ENCODE results near the gene ADAMTS12. TPM values are rescaled to one million over a fixed set of nuclear protein-coding genes. Genes with fewer than 3 reads are reported as not detected.

Gene ADAMTS12
- total RNA-seq, 2 experiments from 2014 or later = not detected

- H3K36me3 Mint-ChIP-seq (ENCODE audit: low read depth) = no peaks in the 10 kb centered on the region
- TF ChIP-seq CTCF (IDR thresholded peaks at IDR 0.05) = no peak
- no peak overlapping the region for H3K4me3 Mint-ChIP-seq
- no peaks in the 10 kb centered on the region for H3K9me3 Mint-ChIP-seq
- H3K27me3 Mint-ChIP-seq = no peaks in the 10 kb centered on the region
- no peak for ATAC-seq
- POLR2A ChIA-PET = no interaction called here
- no peak for DNase-seq
- CTCF ChIA-PET = no interaction called here
- intact Hi-C loops (cut with micrococcal nuclease) = no loop called here
- no peak overlapping the region for H3K27ac Mint-ChIP-seq
- H3K4me1 Mint-ChIP-seq (ENCODE audit: low read depth) = no peaks in the 10 kb centered on the region
Measured at GRCh38 chr5:33769196-33769595, 122.6 kb downstream of the ADAMTS12 start.

- CTCF ChIA-PET = no interaction called here
- ATAC-seq = no peak
- Mint-ChIP-seq H3K27me3 (no peaks in the 10 kb centered on the region), H3K36me3 (ENCODE audit: low read depth) (no peaks in the 10 kb centered on the region), H3K4me1 (ENCODE audit: low read depth) (no peaks in the 10 kb centered on the region), H3K9me3 (no peaks in the 10 kb centered on the region), H3K4me3 (no peak overlapping the region), H3K27ac (no peak overlapping the region)
- TF ChIP-seq CTCF (IDR thresholded peaks at IDR 0.05) = no peak
- intact Hi-C loops (cut with micrococcal nuclease) = no loop called here
- POLR2A ChIA-PET = no interaction called here
- no peak for DNase-seq
Measured at GRCh38 chr5:33766023-33766422, 125.8 kb downstream of the ADAMTS12 start.

GRCh38 chr5:33764786-33765185, 127.0 kb downstream of the ADAMTS12 start:
- intact Hi-C loops (cut with micrococcal nuclease) = no loop called here
- ATAC-seq = no peak
- Mint-ChIP-seq H3K4me3 (no peak overlapping the region), H3K4me1 (ENCODE audit: low read depth) (no peaks in the 10 kb centered on the region), H3K27me3 (no peaks in the 10 kb centered on the region), H3K9me3 (no peaks in the 10 kb centered on the region), H3K27ac (no peak overlapping the region), H3K36me3 (ENCODE audit: low read depth) (no peaks in the 10 kb centered on the region)
- CTCF ChIA-PET = no interaction called here
- DNase-seq = no peak
- TF ChIP-seq CTCF (IDR thresholded peaks at IDR 0.05) = no peak
- POLR2A ChIA-PET = no interaction called here

GRCh38 chr5:33763435-33763834, 128.4 kb downstream of the ADAMTS12 start:
- ChIA-PET POLR2A (no interaction called here), CTCF (interaction anchor here (1.4 kb wide), 1 partner anchor 11 kb away, joined by 3 read pairs; no protein-coding TSS in a partner anchor)
- no peak overlapping the region for H3K27ac Mint-ChIP-seq
- intact Hi-C loops (cut with micrococcal nuclease) = no loop called here
- no peaks in the 10 kb centered on the region for H3K27me3 Mint-ChIP-seq
- ATAC-seq (no peak), DNase-seq (no peak)
- no peak overlapping the region for H3K4me3 Mint-ChIP-seq
- no peaks in the 10 kb centered on the region for H3K9me3 Mint-ChIP-seq
- no peaks in the 10 kb centered on the region for H3K36me3 Mint-ChIP-seq (ENCODE audit: low read depth)
- no peaks in the 10 kb centered on the region for H3K4me1 Mint-ChIP-seq (ENCODE audit: low read depth)
- TF ChIP-seq CTCF (IDR thresholded peaks at IDR 0.05) = no peak

GRCh38 chr5:33762859-33763258, 128.9 kb downstream of the ADAMTS12 start:
- DNase-seq (no peak), ATAC-seq (no peak)
- intact Hi-C loops (cut with micrococcal nuclease) = no loop called here
- H3K4me1 Mint-ChIP-seq (ENCODE audit: low read depth) = no peaks in the 10 kb centered on the region
- no peak for TF ChIP-seq CTCF (IDR thresholded peaks at IDR 0.05)
- H3K4me3 Mint-ChIP-seq = no peak overlapping the region
- ChIA-PET POLR2A (no interaction called here), CTCF (interaction anchor here (1.4 kb wide), 1 partner anchor 10 kb away, joined by 3 read pairs; no protein-coding TSS in a partner anchor)
- H3K27ac Mint-ChIP-seq = no peak overlapping the region
- H3K36me3 Mint-ChIP-seq (ENCODE audit: low read depth) = no peaks in the 10 kb centered on the region
- no peaks in the 10 kb centered on the region for H3K9me3 Mint-ChIP-seq
- no peaks in the 10 kb centered on the region for H3K27me3 Mint-ChIP-seq

Measured in activated CD8-positive, alpha-beta T cell treated with anti-CD3 and anti-CD28 coated beads for 36 hours (primary cell).